Fibroblast of pulmonary artery (primary cell): Measurements from ENCODE around the gene IRX4.

Experiments
- DNase-seq: peaks from one replicate; pipeline ENCODE4 v3.0.0-alpha.2; 2010; ENCODE audit warnings: low read depth
- H3K4me3 ChIP-seq: replicated peaks from 2 replicates; pipeline ENCODE4 v1.5.1; 2011; ENCODE audit warnings: low read depth, mild to moderate bottlenecking, control low read depth, low read length, moderate library complexity
- TF ChIP-seq, protein P1 (sequence below): IDR thresholded peaks from 2 replicates; pipeline ENCODE4 v1.5.1; 2011; ENCODE audit warnings: mild to moderate bottlenecking, control low read depth, low read length, inconsistent platforms; ENCODE audit errors: missing control alignments

IRX4 gene

GRCh38 chr5:1867815-1868143 is 14.9 kb downstream of the IRX4 start:
- no peak overlapping the region for H3K4me3 ChIP-seq
- DNase-seq: no peak
- TF ChIP-seq, protein P1, sequence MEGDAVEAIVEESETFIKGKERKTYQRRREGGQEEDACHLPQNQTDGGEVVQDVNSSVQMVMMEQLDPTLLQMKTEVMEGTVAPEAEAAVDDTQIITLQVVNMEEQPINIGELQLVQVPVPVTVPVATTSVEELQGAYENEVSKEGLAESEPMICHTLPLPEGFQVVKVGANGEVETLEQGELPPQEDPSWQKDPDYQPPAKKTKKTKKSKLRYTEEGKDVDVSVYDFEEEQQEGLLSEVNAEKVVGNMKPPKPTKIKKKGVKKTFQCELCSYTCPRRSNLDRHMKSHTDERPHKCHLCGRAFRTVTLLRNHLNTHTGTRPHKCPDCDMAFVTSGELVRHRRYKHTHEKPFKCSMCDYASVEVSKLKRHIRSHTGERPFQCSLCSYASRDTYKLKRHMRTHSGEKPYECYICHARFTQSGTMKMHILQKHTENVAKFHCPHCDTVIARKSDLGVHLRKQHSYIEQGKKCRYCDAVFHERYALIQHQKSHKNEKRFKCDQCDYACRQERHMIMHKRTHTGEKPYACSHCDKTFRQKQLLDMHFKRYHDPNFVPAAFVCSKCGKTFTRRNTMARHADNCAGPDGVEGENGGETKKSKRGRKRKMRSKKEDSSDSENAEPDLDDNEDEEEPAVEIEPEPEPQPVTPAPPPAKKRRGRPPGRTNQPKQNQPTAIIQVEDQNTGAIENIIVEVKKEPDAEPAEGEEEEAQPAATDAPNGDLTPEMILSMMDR: no peak

DNA sequence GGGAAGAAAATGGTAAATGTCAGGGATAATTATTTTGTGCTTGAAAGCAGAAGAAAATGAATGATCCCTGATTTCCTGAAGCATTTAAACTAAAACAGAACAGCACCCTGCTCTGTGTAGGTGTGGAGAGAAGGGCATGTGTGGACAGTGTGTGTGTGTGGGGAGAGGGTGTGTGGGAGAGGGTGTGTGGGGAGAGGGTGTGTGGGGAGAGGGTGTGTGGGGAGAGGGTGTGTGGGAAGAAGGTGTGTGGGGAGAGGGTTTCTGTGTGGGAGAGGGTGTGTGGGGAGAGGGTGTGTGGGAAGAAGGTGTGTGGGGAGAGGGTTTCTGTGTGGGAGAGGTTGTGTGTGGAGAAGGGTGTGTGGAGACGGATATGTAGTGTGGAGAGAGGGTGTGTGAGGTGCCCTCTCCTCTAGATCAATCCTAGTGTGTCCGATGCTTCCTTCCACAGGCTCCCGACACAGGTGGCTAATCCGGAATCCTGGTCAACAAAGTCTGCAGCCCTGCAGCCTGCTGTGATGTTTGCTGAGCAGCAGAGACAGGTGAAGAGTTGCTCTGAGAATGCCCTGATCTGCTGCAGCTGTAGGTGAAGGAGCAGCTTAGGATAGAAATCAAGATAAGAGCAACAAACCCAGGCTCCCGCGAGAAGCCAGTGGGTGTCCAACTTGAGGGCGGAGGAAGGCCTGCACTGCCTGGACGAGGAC is 15.5 kb downstream of the IRX4 start:
- peak; percentile 7 for DNase-seq
- H3K4me3 ChIP-seq: no peak overlapping the region
- TF ChIP-seq, protein P1: no peak

DNA sequence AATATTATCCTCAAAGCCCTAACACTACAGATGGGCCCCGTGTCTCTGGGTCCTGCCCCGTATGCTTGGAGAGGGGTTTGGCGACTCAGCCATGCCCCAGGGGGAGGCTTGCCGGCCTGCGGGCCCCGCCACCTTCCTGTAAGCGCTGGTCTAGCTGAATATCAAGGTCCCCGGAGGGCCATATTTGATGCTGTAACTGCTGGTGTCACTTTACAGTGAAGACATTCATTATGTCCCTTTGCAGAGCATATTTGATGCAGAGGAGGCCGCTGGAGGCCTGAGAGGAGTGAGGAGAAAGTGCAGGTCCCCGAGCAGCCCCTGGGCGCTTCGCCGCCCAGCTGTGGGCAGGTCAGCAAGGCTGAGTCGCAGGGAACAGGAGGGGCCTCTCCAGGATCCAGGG is 16.8 kb downstream of the IRX4 start:
- H3K4me3 ChIP-seq: no peak overlapping the region
- TF ChIP-seq, protein P1: no peak

GRCh38 chr5:1865486-1865885 is 17.2 kb downstream of the IRX4 start:
- no peak for DNase-seq
- H3K4me3 ChIP-seq: no peak overlapping the region
- TF ChIP-seq, protein P1: no peak

More for the DNA sequence above, 16.8 kb downstream of the IRX4 start:
- DNase-seq: no peak

DNA sequence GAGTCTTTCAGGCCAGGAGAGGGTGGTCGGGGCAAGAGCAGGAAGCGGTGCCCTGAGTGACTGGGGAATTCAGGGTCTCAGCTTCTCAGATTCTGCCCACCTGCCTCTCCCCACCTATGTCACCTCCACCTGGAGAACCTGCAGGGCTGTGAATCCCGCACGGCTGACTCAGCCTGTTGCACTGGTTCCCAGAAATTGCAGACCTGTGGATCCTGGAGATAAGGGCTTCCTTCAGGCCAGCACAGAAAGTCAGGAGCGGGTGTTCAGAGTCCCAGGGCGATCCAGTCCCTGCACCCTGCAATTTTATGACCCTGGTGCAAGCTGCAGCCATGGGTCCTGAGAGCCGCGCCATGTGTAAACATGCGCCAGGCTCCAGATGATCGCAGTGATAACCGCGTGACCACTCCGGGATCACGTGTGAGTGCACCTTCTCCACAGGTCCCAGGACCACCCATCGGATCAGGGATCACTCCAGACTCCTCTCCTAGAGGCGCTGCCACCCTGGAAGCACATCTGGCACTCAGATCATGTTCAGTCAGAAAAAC is 17.8 kb downstream of the IRX4 start:
- TF ChIP-seq, protein P1: no peak
- no peak overlapping the region for H3K4me3 ChIP-seq
- DNase-seq: no peak

GRCh38 chr5:1860949-1861348 is 21.8 kb downstream of the IRX4 start:
- no peak overlapping the region for H3K4me3 ChIP-seq
- TF ChIP-seq, protein P1: no peak
- no peak for DNase-seq
